NB4 (cell line): ENCODE measurements around the gene ARHGAP12.

ENCODE experiments used
- CTCF ChIP-seq: IDR thresholded peaks from one replicate; pipeline ENCODE4 v1.5.1; 2012; ENCODE audit warnings: low read depth, low read length
- MYC ChIP-seq: IDR thresholded peaks from 2 replicates; pipeline ENCODE4 v1.6.1; 2011; ENCODE audit warnings: low read depth, low read length
- POLR2A ChIP-seq: IDR thresholded peaks from 2 replicates; pipeline ENCODE4 v1.6.1; 2011; ENCODE audit warnings: mild to moderate bottlenecking; ENCODE audit not compliant: insufficient read length; ENCODE audit errors: extremely low read depth

- TF ChIP-seq CTCF (no peak), POLR2A (no peak), MYC (no peak)
Measured at GRCh38 chr10:31897506-31897905, 31.1 kb downstream of the ARHGAP12 start.
